K562 (cell line): ENCODE results near the gene WDR64. TPM values are rescaled to one million over a fixed set of nuclear protein-coding genes. Genes with fewer than 3 reads are reported as not detected.
A peak's percentile ranks its signal among the peaks of the same experiment; 100 is the strongest.

Source experiments
- ADNP ChIP-seq: fragments of 200-800 bp; sonication (Bioruptor generic); IDR thresholded peaks from 2 replicates; pipeline ENCODE4 v1.6.1; 2016; ENCODE audit warnings: missing genetic modification characterization, missing compliant biosample characterization
- AFF1 ChIP-seq, 2 experiments: fragments of 450-650 bp; IDR thresholded peaks; 2 replicates each; pipeline ENCODE4 v1.6.1; 2018; ENCODE audit warnings: mild to moderate bottlenecking in 2 of 2, low read depth in 1 of 2; ENCODE audit not compliant: partially characterized antibody in 2 of 2
- ELF4 ChIP-seq: fragments of 450-650 bp; formaldehyde crosslinking; IDR thresholded peaks from 2 replicates; pipeline ENCODE4 v1.4.0; 2022; ENCODE audit warnings: missing genetic modification characterization
- HMGN3 ChIP-seq: IDR thresholded peaks from 2 replicates; pipeline ENCODE4 v1.6.1; 2011; ENCODE audit warnings: borderline replicate concordance, low read depth, mild to moderate bottlenecking, mixed read lengths, low read length; ENCODE audit not compliant: insufficient read length; ENCODE audit errors: extremely low read depth
- MAZ ChIP-seq, 2 experiments: fragments of 450-650 bp in 1 of 2; sonication (generic) in 1 of 2; formaldehyde crosslinking; IDR thresholded peaks in 1 of 2; conservative IDR thresholded peaks in 1 of 2; 2 replicates each; pipeline versions ENCODE4 v1.4.0 to v1.5.0; 2020; ENCODE audit warnings: mild to moderate bottlenecking in 1 of 2, missing genetic modification reagents in 1 of 2
- MED1 ChIP-seq: sonication (generic); formaldehyde crosslinking; IDR thresholded peaks from 2 replicates; pipeline ENCODE4 v1.8.1; 2023; ENCODE audit warnings: missing genetic modification reagents, borderline replicate concordance
- RBM14 ChIP-seq: fragments of 200-400 bp; formaldehyde crosslinking; IDR thresholded peaks from 2 replicates; pipeline ENCODE4 v1.6.1; 2018; ENCODE audit warnings: low read depth, mild to moderate bottlenecking, low read length, moderate library complexity, borderline replicate concordance; ENCODE audit not compliant: insufficient read depth
- SMC3 ChIP-seq: conservative IDR thresholded peaks from 2 replicates; pipeline ENCODE4 v1.6.1; 2011; ENCODE audit warnings: low read depth, low read length, improper control_type of control experiment; ENCODE audit not compliant: insufficient read depth
- SPI1 ChIP-seq: IDR thresholded peaks from 2 replicates; pipeline ENCODE4 v1.6.1; 2011; ENCODE audit warnings: low read depth, low read length, control low read depth, borderline replicate concordance
- U2AF1 ChIP-seq: fragments of 200-400 bp; formaldehyde crosslinking; optimal IDR thresholded peaks from 2 replicates; pipeline ENCODE3; 2017; ENCODE audit warnings: mild to moderate bottlenecking, low read depth, low read length, moderate library complexity
- VEZF1 ChIP-seq: fragments of 200-800 bp; sonication (Bioruptor generic); IDR thresholded peaks from 2 replicates; pipeline ENCODE4 v1.6.1; 2017; ENCODE audit warnings: missing genetic modification characterization, missing compliant biosample characterization
- ZBTB43 ChIP-seq: sonication (generic); formaldehyde crosslinking; IDR thresholded peaks from 2 replicates; pipeline ENCODE4 v1.8.0; 2023; ENCODE audit warnings: mild to moderate bottlenecking, missing genetic modification reagents
- ZEB2 ChIP-seq: fragments of 450-650 bp; IDR thresholded peaks from 2 replicates; pipeline ENCODE4 v1.6.1; 2016
- ZNF507 ChIP-seq: conservative IDR thresholded peaks from 2 replicates; pipeline ENCODE4 v1.6.1; 2017; ENCODE audit warnings: missing genetic modification characterization, missing compliant biosample characterization
- polyA plus RNA-seq, 8 experiments: library from polyadenylated mRNA; depleted of rRNA in 4 of 8; stranded (reverse) in 5 of 8; unstranded in 3 of 8; fragments of >200 nt; fragmentation: Nextera tagmentation in 2 of 8; fragmentation: Illumina TruSeq in 1 of 8; extraction: Ambion mirVana in 2 of 8; extraction: Trizol in 1 of 8; gene quantifications; 2 replicates each; pipeline versions ENCODE4 v1.2.1 to v1.2.3, GENCODE V29; 2011 to 2014; ENCODE audit warnings: inconsistent platforms in 1 of 8, missing spikeins in 1 of 8
- total RNA-seq, 7 experiments: library from RNA; depleted of rRNA in 6 of 7; stranded (reverse); fragments of >200 nt in 6 of 7; fragmentation: Illumina TruSeq in 2 of 7; extraction: Trizol in 2 of 7; gene quantifications; 2 replicates each; pipeline versions ENCODE4 v1.2.1 to v1.2.3, GENCODE V29; 2011 to 2021; ENCODE audit warnings: low replicate concordance in 1 of 7
- TF ChIP-seq, protein P1 (sequence below): sonication (generic); formaldehyde crosslinking; IDR thresholded peaks from 2 replicates; pipeline ENCODE4 v1.8.0; 2022; ENCODE audit warnings: mild to moderate bottlenecking, low read depth, missing genetic modification reagents
- TF ChIP-seq, protein P2 (sequence below): fragments of 450-650 bp; conservative IDR thresholded peaks from 2 replicates; pipeline ENCODE4 v1.6.1; 2016; ENCODE audit warnings: missing genetic modification characterization, low read depth, mild to moderate bottlenecking, control low read depth, missing compliant biosample characterization

The WDR64 gene
- total and polyA plus RNA-seq, 9 of the 15 experiments (the other 6 are each of a cell fraction or from before 2014, with no cell fraction given), result 0.06 to 0.29 (median 0.19) TPM; not detected in 5

DNA sequence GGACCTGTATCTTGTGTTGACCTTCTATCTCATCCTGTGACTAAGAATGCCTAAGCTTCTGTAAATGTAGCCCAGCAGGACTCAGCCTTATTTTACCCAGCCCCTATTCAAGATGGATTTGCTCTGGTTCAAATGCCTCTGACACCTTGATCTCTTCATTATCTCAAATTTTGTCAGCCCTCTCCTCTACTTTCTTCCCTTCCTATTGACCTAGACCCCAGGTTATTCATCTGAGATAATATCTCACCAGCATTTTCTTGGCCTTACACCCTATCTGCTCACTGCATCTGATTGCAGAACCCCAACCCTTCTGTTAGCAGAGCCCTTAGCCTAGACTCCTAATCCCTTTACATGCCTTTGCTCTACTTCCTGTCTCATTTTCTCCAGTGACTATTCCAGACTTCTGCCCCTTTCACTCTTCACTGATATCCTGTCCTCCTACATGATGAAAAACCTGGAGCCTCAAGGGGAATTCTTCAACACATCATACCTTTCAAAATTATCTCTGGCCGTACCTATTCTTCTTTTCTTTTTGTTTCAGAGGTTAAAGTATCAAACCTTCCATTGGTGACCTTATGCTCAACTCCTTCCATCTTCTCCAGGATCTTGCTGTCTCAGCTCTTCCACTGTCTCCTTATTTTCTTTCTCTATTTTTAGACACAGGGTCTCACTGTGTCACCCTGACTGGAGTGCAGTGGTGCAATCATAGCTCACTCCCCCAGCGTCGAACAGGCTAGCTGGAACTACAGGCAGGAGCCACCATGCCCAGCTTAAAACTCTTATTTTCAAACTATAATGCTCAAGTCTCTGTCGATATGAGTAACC, 44.9 kb downstream of the WDR64 start (continued):
- TF ChIP-seq, protein P1, sequence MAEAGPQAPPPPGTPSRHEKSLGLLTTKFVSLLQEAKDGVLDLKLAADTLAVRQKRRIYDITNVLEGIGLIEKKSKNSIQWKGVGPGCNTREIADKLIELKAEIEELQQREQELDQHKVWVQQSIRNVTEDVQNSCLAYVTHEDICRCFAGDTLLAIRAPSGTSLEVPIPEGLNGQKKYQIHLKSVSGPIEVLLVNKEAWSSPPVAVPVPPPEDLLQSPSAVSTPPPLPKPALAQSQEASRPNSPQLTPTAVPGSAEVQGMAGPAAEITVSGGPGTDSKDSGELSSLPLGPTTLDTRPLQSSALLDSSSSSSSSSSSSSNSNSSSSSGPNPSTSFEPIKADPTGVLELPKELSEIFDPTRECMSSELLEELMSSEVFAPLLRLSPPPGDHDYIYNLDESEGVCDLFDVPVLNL (CRISPR knock-in tag), result no peak
- no peak for TF ChIP-seq ZBTB43 (CRISPR knock-in tag)
- TF ChIP-seq, protein P2, sequence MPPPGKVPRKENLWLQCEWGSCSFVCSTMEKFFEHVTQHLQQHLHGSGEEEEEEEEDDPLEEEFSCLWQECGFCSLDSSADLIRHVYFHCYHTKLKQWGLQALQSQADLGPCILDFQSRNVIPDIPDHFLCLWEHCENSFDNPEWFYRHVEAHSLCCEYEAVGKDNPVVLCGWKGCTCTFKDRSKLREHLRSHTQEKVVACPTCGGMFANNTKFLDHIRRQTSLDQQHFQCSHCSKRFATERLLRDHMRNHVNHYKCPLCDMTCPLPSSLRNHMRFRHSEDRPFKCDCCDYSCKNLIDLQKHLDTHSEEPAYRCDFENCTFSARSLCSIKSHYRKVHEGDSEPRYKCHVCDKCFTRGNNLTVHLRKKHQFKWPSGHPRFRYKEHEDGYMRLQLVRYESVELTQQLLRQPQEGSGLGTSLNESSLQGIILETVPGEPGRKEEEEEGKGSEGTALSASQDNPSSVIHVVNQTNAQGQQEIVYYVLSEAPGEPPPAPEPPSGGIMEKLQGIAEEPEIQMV (tag), result peak; percentile 94
- peak in 1 of 2 experiments; percentile 94; a peak in 3 of 4 replicates for TF ChIP-seq MAZ (CRISPR knock-in tag; conservative IDR thresholded peaks at IDR 0.05 in 1 of 2, IDR thresholded peaks at IDR 0.05 in 1 of 2)
- TF ChIP-seq RBM14, result no peak
- TF ChIP-seq ZNF507 (tag), result peak; percentile 48; the same call in 1 of the 2 replicates
- TF ChIP-seq MED1 (CRISPR knock-in tag), result no peak
- TF ChIP-seq SMC3, result no peak
- no peak for TF ChIP-seq ADNP (tag)
- TF ChIP-seq ELF4, result peak; percentile 92
- no peak for TF ChIP-seq ZEB2
- TF ChIP-seq HMGN3, result no peak
- no peak for TF ChIP-seq U2AF1
- TF ChIP-seq VEZF1 (CRISPR knock-in tag), result no peak; the same call in 1 of the 2 replicates
- TF ChIP-seq AFF1 (IDR thresholded peaks at IDR 0.05; ENCODE audit: low read depth in 1 of 2, partially characterized antibody in 2 of 2), result no peak
- no peak for TF ChIP-seq SPI1
